Right atrium auricular region (tissue), 2 donors: ENCODE measurements around the gene ITGA3. TPM values are rescaled to one million over a fixed set of nuclear protein-coding genes. Genes with fewer than 3 reads are reported as not detected.

Source experiments
- DNase-seq: peaks from one replicate; pipeline ENCODE4 v3.0.0-alpha.2; 2019; ENCODE audit warnings: low spot score
- H3K27ac ChIP-seq, 2 donors: fragments of 200-600 bp; sonication (generic); 1 replicate in 1 of 2; 2 replicates in 1 of 2; pipeline ENCODE4 v1.5.1; 2016 to 2019
- H3K27me3 ChIP-seq, 2 donors: fragments of 200-600 bp; sonication (generic); one replicate each; pipeline versions ENCODE4 v1.5.1 to v1.6.0; 2017 to 2019
- H3K36me3 ChIP-seq: fragments of 200-600 bp; sonication (generic); one replicate; pipeline ENCODE4 v1.5.1; 2016
- H3K4me1 ChIP-seq, 2 donors: fragments of 200-600 bp; sonication (generic); one replicate each; pipeline versions ENCODE4 v1.5.1 to v1.6.0; 2017 to 2019
- H3K4me3 ChIP-seq, 2 donors: fragments of 200-600 bp; sonication (generic); 1 replicate in 1 of 2; 2 replicates in 1 of 2; pipeline ENCODE4 v1.5.1; 2017 to 2019; ENCODE audit warnings: mild to moderate bottlenecking in 1 of 2, moderate library complexity in 1 of 2
- H3K9me3 ChIP-seq, 2 donors: fragments of 200-600 bp; sonication (generic); one replicate each; pipeline ENCODE4 v1.5.1; 2019
- CTCF ChIP-seq, 2 donors: fragments of 200-600 bp; sonication (generic); IDR thresholded peaks; one replicate each; pipeline ENCODE4 v1.5.1; 2019; ENCODE audit warnings: antibody characterized with exemption in 2 of 2
- total RNA-seq, 2 donors: library from RNA; depleted of rRNA; stranded (reverse); fragments of >200 nt; gene quantifications; one replicate each; pipeline ENCODE4 v1.1.0, GENCODE V29; 2016

ITGA3 gene
- total RNA-seq, 2 donors from 2014 or later, result 29.5 to 61.8 TPM

GRCh38 chr17:50047083-50047482 lies 8.8 kb upstream of the ITGA3 start:
- peaks cover 0 to 20% of the 10 kb centered on the region in 2 donors for H3K4me1 ChIP-seq
- H3K36me3 ChIP-seq, result no peaks in the 10 kb centered on the region
- no peak for TF ChIP-seq CTCF (IDR thresholded peaks at IDR 0.05)
- H3K4me3 ChIP-seq, result no peak overlapping the region
- no peak overlapping the region for H3K27ac ChIP-seq
- H3K27me3 ChIP-seq, result no peaks in the 10 kb centered on the region
- no peak for DNase-seq
- H3K9me3 ChIP-seq, result no peaks in the 10 kb centered on the region

DNA sequence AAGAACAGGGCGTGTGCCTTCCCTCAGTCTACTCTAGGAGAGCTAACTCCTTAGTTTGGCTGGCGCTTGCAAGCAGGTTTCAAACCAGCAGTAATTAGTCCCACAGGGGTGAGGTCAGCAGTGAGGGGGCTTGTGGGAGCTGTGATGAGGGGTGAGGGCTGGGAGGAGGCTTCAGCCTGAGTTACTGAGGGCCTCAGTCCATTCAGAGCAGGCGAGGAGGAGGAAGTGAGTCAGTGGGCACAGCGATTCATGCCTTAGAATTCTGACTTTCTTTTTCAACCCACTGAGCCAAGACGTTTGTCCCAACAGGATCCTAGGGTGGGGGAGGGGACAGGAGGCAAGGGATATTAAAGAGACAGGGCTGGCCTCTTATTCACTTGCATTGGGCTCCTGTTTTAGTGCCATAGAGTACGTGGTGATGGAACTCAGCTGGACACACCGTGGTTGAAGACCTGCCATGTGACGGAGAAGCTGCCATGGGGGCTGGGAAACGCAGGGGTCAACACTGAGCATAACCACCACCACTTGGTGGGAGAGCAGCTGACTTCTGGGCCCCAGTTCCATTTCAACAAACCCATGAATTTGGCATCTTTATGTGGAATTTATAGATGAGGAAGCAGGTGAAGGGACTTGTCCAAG lies 8.3 kb upstream of the ITGA3 start:
- peaks cover 0 to 24% of the 10 kb centered on the region in 2 donors for H3K4me1 ChIP-seq
- no peaks in the 10 kb centered on the region for H3K27me3 ChIP-seq
- H3K4me3 ChIP-seq, result no peak overlapping the region
- no peak for DNase-seq
- H3K9me3 ChIP-seq, result no peaks in the 10 kb centered on the region
- H3K36me3 ChIP-seq, result no peaks in the 10 kb centered on the region
- no peak for TF ChIP-seq CTCF (IDR thresholded peaks at IDR 0.05)
- H3K27ac ChIP-seq, result no peak overlapping the region

- no peak for DNase-seq
These were observed 7.7 kb upstream of the ITGA3 start for GRCh38 chr17:50048146-50048720.

DNA sequence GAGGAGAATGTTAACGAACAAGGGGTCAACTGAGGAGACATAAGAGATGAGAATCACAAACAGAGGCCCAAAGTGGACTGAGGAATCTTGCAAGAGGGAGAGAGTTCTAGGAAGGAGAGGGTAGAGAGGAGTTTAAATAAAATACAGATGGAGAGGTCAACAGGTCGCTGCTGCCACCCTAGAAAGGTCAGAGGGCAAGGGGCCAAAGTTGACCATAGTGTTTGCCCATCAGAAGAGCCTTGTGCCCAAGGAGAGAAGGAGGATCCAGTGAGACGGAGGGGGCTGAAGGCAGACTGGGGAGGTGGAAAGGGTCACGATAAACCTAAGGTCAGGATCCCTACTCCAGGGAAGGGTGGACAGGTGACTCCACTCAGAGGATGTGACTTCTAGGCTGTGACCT lies 6.9 kb upstream of the ITGA3 start:
- Histone ChIP-seq H3K4me3 (no peak overlapping the region), H3K4me1 (peaks cover 0 to 30% of the 10 kb centered on the region in 2 donors)
- no peak for TF ChIP-seq CTCF (IDR thresholded peaks at IDR 0.05)

More at GRCh38 chr17:50048146-50048720, 7.7 kb upstream of the ITGA3 start:
- Histone ChIP-seq H3K9me3 (no peaks in the 10 kb centered on the region), H3K27ac (no peak overlapping the region), H3K4me3 (no peak overlapping the region), H3K4me1 (peaks cover 0 to 30% of the 10 kb centered on the region in 2 donors), H3K36me3 (no peaks in the 10 kb centered on the region), H3K27me3 (no peaks in the 10 kb centered on the region)
- no peak for TF ChIP-seq CTCF (IDR thresholded peaks at IDR 0.05)

GRCh38 chr17:50049636-50050035 lies 6.3 kb upstream of the ITGA3 start:
- H3K36me3 ChIP-seq, result no peaks in the 10 kb centered on the region
- no peak overlapping the region for H3K4me3 ChIP-seq
- no peaks in the 10 kb centered on the region for H3K27me3 ChIP-seq
- peaks cover 0 to 28% of the 10 kb centered on the region in 2 donors for H3K4me1 ChIP-seq
- TF ChIP-seq CTCF (IDR thresholded peaks at IDR 0.05), result no peak
- H3K27ac ChIP-seq, result no peak overlapping the region
- no peaks in the 10 kb centered on the region for H3K9me3 ChIP-seq
- DNase-seq, result no peak

More for the DNA sequence above, 6.9 kb upstream of the ITGA3 start:
- H3K9me3 ChIP-seq, result no peaks in the 10 kb centered on the region
- DNase-seq, result no peak
- no peaks in the 10 kb centered on the region for H3K36me3 ChIP-seq
- H3K27ac ChIP-seq, result no peak overlapping the region
- no peaks in the 10 kb centered on the region for H3K27me3 ChIP-seq
